Brain microvascular endothelial cell (primary cell): ENCODE data around the gene ABCC5.
"Not testable (repeated sequence)": the region's sequence is repeated elsewhere in the genome, so short reads cannot be mapped to it uniquely, and the experiment has no call there.

Source experiments
- DNase-seq: peaks from one replicate; pipeline ENCODE4 v3.0.0-alpha.2; 2020
- H3K27ac ChIP-seq: fragments of 250-450 bp; sonication (Bioruptor Pico); 2 replicates; pipeline ENCODE4 v1.5.1; 2020; ENCODE audit warnings: mild to moderate bottlenecking, moderate library complexity
- H3K27me3 ChIP-seq: fragments of 250-450 bp; sonication (Bioruptor Pico); replicated peaks from 2 replicates; pipeline ENCODE4 v1.5.1; 2020; ENCODE audit warnings: mild to moderate bottlenecking
- H3K36me3 ChIP-seq: fragments of 250-450 bp; sonication (Bioruptor Pico); replicated peaks from 2 replicates; pipeline ENCODE4 v1.5.1; 2020; ENCODE audit warnings: mild to moderate bottlenecking
- H3K4me3 ChIP-seq: 2 replicates; pipeline ENCODE4 v1.5.1; 2011; ENCODE audit warnings: low read depth, mild to moderate bottlenecking, control low read depth, low read length, moderate library complexity
- in situ Hi-C: cut with HindIII; loops from 2 replicates; pipeline ENCODE4 v1.10.0; 2017; ENCODE audit warnings: low sequenced_read_pairs, low pct_ligation_motif_present
- TF ChIP-seq, protein P1 (sequence below): IDR thresholded peaks from 2 replicates; pipeline ENCODE4 v1.5.1; 2011; ENCODE audit warnings: low read depth, mild to moderate bottlenecking, moderate library complexity, low read length, control low read depth, inconsistent platforms; ENCODE audit errors: missing control alignments

ABCC5 gene

DNA sequence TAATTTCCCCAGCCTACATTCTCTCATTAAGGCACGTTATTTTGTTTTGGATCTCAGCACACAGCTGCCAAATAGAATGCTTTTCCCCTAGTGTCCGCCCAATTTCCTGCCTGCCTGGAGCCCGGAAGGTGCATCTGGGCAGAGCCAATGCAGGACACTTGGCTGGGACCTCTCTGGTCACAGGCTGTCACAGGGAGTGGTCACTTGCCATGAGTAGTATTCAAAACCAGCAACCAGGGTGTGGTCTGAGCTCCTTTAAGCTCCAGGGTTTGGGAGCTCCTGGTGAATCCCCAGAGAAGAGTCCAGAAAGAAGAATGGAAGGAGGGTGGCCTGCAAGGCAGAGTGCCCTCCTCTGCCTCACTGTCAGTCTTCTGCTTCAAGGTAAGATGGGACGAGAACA, 35.1 kb upstream of the ABCC5 start, which contains the start of gene HTR3C:
Gene HTR3C, plus strand, starts transcription at position 281 of the 400 bp plus-strand sequence. Its CDS starts 34 bp downstream, at position 315.
- no peak within 1 kb of the TSS for H3K27ac ChIP-seq
- no peaks in the 10 kb centered on the region for H3K27me3 ChIP-seq
- in situ Hi-C loops = no loop called here
- TF ChIP-seq, protein P1, sequence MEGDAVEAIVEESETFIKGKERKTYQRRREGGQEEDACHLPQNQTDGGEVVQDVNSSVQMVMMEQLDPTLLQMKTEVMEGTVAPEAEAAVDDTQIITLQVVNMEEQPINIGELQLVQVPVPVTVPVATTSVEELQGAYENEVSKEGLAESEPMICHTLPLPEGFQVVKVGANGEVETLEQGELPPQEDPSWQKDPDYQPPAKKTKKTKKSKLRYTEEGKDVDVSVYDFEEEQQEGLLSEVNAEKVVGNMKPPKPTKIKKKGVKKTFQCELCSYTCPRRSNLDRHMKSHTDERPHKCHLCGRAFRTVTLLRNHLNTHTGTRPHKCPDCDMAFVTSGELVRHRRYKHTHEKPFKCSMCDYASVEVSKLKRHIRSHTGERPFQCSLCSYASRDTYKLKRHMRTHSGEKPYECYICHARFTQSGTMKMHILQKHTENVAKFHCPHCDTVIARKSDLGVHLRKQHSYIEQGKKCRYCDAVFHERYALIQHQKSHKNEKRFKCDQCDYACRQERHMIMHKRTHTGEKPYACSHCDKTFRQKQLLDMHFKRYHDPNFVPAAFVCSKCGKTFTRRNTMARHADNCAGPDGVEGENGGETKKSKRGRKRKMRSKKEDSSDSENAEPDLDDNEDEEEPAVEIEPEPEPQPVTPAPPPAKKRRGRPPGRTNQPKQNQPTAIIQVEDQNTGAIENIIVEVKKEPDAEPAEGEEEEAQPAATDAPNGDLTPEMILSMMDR = no peak
- H3K4me3 ChIP-seq = no peak within 1 kb of the TSS
- no peaks in the 10 kb centered on the region for H3K36me3 ChIP-seq
- no peak for DNase-seq

DNA sequence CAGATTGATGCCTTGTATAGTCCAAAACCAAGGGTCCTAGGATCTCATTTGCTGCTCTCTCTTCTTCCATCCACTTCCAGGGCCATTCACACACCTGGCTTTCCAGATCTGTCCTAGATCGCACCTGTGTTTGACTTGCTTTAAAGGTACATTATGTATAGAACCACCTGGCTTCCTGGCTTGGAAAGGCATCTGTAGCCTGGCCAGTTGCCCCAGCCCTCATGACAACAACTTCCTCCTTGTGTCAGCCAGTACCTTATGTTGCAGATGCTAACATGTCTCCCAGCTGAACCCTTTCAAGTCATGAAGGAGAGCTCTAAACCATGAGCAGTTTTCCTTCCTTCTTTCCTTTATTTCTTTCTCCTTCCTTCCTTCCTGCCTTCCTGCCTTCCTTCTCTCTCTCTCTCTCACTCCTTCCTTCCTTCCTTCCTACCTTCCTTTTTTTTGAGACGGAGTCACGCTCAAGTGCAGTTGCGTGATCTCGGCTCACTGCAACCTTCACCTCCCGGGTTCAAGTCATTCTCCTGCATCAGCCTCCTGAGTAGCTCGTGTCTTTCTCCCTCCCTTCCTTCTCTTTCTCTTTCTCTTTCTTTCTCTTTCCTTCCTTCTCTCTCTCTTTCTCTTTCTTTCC, 32.6 kb upstream of the ABCC5 start:
- TF ChIP-seq, protein P1 = no peak
- H3K36me3 ChIP-seq = no peaks in the 10 kb centered on the region
- H3K27ac ChIP-seq = no peak overlapping the region
- H3K4me3 ChIP-seq = no peak overlapping the region
- H3K27me3 ChIP-seq = no peaks in the 10 kb centered on the region
- DNase-seq = no peak
- in situ Hi-C loops = no loop called here

DNA sequence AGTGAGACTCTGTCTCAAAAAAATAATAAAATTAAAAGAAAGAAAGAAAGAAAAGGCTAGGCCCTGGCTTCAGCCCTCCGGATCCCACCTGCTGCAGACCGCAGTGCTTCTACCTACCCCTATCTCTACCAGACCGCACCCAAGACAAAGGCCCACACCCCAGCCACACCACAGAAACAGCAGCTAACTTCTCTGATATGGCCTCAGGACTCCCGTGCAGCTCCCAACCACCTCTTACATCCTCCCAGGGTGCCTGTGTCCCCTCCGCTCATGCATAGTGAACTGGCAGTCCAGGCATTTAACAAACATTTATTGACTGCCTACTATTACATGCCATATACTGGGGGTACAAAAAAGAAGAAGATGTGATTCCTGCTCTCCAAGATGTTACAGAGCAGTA, 28.3 kb upstream of the ABCC5 start:
- in situ Hi-C loops = no loop called here
- H3K27me3 ChIP-seq = no peaks in the 10 kb centered on the region
- TF ChIP-seq, protein P1 = no peak
- no peak for DNase-seq
- H3K4me3 ChIP-seq = no peak overlapping the region
- H3K27ac ChIP-seq = no peak overlapping the region
- H3K36me3 ChIP-seq = no peaks in the 10 kb centered on the region

DNA sequence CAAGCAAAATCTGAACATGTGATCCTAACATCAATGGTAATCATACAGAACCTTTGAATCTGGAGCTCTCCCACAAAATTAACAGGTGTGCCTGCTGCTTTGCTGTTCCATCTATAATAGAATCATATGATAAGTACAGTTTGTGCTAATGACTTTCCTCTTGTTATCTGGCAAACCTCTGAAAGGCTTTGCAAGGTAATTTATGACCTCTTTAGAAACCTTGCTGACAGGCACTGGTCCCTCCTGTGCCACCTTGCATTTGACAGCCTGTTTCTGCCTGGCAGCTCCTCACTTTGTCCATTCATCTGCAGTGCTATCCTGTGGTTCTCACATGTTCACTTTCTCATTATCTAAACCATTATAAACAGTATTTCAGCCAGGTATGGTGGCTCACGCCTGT, 24.9 kb upstream of the ABCC5 start:
- no peak for DNase-seq
- Histone ChIP-seq H3K27ac (no peak overlapping the region), H3K4me3 (no peak overlapping the region), H3K36me3 (no peaks in the 10 kb centered on the region), H3K27me3 (no peaks in the 10 kb centered on the region)
- in situ Hi-C loops = no loop called here
- TF ChIP-seq, protein P1 = no peak

DNA sequence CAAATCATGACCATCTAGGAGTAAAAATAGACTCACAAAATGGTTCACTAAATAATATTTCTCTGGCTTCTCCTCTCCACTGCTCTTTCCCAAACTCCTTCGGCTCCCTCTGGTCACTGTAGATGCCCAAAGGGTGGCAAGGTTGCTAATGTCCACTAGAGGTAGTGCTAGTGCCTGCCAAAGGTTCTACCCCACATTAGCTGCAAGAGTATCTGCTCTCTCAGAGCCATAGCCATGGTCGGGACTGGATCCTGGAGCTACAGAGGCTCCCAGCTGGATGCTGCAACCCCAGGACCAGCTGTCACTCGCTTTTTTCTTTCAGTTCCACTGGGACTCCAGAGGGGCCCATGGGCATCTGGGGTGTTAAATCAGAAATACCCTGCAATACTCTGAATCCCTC, 22.3 kb upstream of the ABCC5 start:
- H3K27ac ChIP-seq = no peak overlapping the region
- H3K27me3 ChIP-seq = no peaks in the 10 kb centered on the region
- H3K36me3 ChIP-seq = no peaks in the 10 kb centered on the region
- no peak overlapping the region for H3K4me3 ChIP-seq
- in situ Hi-C loops = no loop called here
- TF ChIP-seq, protein P1 = peak; percentile 67
- DNase-seq = peak; percentile 31

DNA sequence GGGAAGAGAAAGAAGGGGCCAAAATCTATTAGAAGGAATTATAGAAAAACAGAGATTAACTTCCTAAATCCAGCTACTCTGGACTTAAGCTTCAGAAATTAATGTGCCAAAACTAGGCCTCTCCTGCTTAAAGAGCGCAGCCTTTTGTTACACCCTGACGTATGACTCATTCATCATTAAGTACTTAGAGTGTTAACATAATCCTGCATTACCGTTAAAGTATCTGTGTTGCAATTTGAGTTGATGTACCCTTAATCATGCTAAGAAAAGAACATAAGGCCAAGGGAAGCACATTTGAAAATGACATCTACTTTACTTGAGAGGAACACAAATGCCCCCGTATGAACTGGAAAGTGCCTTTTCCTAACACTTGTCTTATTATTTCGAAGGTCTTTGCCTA, 21.7 kb upstream of the ABCC5 start:
- in situ Hi-C loops = no loop called here

DNA sequence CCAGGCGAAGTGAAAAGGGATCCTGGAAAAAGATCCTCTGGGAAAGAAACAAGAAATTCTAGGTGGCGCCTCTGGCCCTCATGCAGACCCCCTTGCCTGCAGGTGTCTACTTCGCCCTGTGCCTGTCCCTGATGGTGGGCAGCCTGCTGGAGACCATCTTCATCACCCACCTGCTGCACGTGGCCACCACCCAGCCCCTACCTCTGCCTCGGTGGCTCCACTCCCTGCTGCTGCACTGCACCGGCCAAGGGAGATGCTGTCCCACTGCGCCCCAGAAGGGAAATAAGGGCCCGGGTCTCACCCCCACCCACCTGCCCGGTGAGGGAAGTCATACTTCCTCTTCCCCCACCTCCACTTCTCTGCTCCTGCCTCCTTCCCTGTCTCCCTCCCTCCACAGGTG, 20.6 kb upstream of the ABCC5 start:
- H3K4me3 ChIP-seq, H3K36me3 ChIP-seq, in situ Hi-C loops, DNase-seq, H3K27me3 ChIP-seq, H3K27ac ChIP-seq: not testable (repeated sequence)

More for the DNA sequence above, 21.7 kb upstream of the ABCC5 start:
- H3K36me3 ChIP-seq = no peaks in the 10 kb centered on the region
- TF ChIP-seq, protein P1 = no peak
- H3K27me3 ChIP-seq = no peaks in the 10 kb centered on the region
- no peak overlapping the region for H3K4me3 ChIP-seq
- H3K27ac ChIP-seq = no peak overlapping the region
- DNase-seq = no peak
